Effector memory CD8-positive, alpha-beta T cell (primary cell): ENCODE results near the gene PPP4C.
"Not testable (repeated sequence)": the region's sequence is repeated elsewhere in the genome, so short reads cannot be mapped to it uniquely, and the experiment has no call there.

Experiments used
- ATAC-seq: fragments of 150-1000 bp; cut with Tn5 transposase; replicated peaks from 2 replicates; pipeline ENCODE4 v1.10.0; 2021; ENCODE audit warnings: mild to moderate bottlenecking, moderate library complexity
- DNase-seq, 3 experiments: peaks; one replicate each; pipeline ENCODE4 v3.0.0; 2021
- H3K27ac Mint-ChIP-seq, 2 donors: one replicate each; pipeline ENCODE4 v1.8.0; 2022; ENCODE audit warnings: mild to moderate bottlenecking in 2 of 2, mixed read lengths in 2 of 2, moderate library complexity in 2 of 2
- H3K27me3 Mint-ChIP-seq, 2 donors: one replicate each; pipeline ENCODE4 v1.8.0; 2022; ENCODE audit warnings: mixed read lengths in 2 of 2
- H3K36me3 Mint-ChIP-seq: one replicate; pipeline ENCODE4 v1.8.0; 2022; ENCODE audit warnings: mild to moderate bottlenecking, moderate library complexity, mixed read lengths; ENCODE audit not compliant: insufficient read depth
- H3K4me1 Mint-ChIP-seq, 2 donors: one replicate each; pipeline ENCODE4 v1.8.0; 2022; ENCODE audit warnings: low read depth in 2 of 2, mixed read lengths in 2 of 2
- H3K4me3 Mint-ChIP-seq, 2 donors: one replicate each; pipeline ENCODE4 v1.8.0; 2022; ENCODE audit warnings: mild to moderate bottlenecking in 2 of 2, mixed read lengths in 2 of 2, moderate library complexity in 2 of 2
- H3K9me3 Mint-ChIP-seq, 2 donors: one replicate each; pipeline ENCODE4 v1.8.0; 2022; ENCODE audit warnings: mixed read lengths in 2 of 2

Gene PPP4C

DNA sequence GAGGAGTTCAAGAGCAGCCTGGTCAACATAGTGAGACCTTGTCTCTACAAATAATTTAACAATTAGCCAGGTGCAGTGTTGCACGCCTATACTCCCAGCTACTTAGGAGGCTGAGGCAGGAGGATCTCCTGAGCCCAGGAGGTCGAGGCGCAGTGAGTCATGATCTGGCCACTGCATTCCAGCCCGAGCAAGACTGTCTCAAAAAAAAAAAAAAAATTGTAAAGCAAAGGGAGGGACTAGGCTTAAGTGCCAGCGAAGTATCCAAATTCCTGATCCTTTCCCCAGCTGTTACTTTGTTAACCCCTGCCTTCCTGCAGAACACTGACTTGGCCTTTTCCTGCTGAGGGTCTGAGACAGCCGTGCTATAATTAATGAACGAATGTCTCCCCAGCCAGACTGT lies 34.9 kb downstream of the PPP4C start:
- H3K4me1 Mint-ChIP-seq: peaks cover 8 to 11% of the 10 kb centered on the region in 2 donors
- no peaks in the 10 kb centered on the region for H3K9me3 Mint-ChIP-seq
- no peaks in the 10 kb centered on the region for H3K27me3 Mint-ChIP-seq
- H3K4me3 Mint-ChIP-seq: no peak overlapping the region
- peaks cover 12% of the 10 kb centered on the region for H3K36me3 Mint-ChIP-seq
- peak overlapping the region in 1 of 2 donors; percentile 66 for H3K27ac Mint-ChIP-seq
- no peak for ATAC-seq
- DNase-seq: no peak

DNA sequence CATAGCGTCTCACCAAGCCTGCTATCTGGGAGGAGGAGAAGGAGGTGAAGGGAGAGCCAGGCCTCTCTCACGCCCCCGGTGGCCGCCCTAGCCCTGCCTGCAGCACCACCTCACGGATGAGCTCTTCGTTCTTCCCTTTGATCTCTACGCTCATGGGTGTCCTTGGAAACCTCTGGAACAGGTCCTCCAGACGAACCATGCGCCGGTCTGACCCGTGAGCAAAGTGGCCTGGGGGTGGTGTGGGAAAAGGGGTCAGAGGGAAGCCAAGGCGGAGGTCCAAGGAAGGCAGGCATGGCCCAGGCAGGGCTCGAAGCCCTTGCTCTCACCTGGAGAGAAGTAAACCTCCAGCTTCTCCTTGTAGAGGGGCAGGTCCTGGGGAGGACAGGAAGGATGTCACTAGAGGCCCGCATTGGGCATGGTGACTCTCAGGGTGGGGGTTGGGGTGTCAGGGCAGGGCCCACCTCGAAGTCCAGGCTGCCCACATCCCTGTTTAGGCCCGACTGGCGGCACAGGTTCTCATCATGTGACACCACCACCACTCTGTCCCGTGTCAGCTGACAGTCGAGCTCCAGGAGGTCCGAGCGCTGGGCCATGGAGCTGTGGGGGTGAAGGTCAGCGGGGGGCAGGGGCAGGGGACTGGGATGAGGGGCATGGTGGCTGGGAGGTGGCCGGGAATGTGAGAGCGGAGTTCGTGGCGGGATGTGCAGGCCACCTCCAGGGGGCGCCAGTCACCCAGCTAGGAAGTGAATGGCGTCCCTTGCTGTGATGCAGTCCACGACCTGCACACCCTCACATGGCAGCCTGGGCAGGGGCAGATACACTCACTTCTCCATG lies 36.6 kb downstream of the PPP4C start:
- Mint-ChIP-seq H3K4me1 (peaks cover 8 to 11% of the 10 kb centered on the region in 2 donors), H3K27ac (peak overlapping the region in 1 of 2 donors; percentile 54), H3K36me3 (peaks cover 12% of the 10 kb centered on the region), H3K27me3 (no peaks in the 10 kb centered on the region), H3K4me3 (no peak overlapping the region), H3K9me3 (no peaks in the 10 kb centered on the region)
- DNase-seq: peak in 2 of 3 experiments; percentile 30 to 35
- peak; percentile 54 for ATAC-seq

DNA sequence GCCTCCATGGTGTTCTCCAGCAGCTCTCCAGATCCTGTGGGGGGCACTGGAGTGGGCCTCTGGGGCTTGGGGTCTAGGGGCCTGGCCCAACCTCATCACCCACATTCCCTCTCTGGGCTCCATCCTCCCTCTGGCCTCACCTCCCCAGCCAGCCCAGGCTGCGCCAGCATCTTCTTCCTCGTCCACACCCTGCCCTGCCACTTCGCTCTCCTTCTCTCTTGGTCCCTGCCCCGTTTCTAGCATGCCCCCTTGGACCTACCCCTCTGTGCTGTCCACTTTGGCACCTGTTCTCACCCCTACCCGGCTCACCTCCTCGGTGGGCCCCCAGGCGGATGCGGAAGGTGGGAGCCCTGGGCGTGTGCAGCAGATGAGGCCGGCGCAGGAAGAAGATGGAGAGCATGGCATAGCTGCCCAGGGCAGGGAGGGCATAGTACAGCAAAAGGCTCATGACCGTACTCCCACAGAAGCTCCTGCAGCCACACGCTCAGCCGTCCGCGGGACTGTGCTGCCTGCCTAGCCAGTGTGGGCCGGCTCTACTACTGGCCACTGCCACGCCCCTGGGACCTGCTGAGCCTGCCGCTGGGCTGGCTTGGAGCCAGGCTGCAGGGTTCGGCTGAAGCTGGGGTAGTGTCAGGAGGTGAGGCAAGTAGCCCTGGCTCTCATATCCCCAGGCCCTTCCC lies 37.4 kb downstream of the PPP4C start, which contains the start of gene GDPD3:
Gene GDPD3, minus strand, starts transcription at position 507 of the 680 bp plus-strand sequence. Its CDS starts 59 bp downstream, at position 448.
- peaks cover 8 to 11% of the 10 kb centered on the region in 2 donors for H3K4me1 Mint-ChIP-seq
- peak within 1 kb of the TSS in 1 of 2 donors; percentile 82 for H3K27ac Mint-ChIP-seq
- H3K27me3 Mint-ChIP-seq: no peaks in the 10 kb centered on the region
- DNase-seq (no peak), ATAC-seq (no peak)
- H3K9me3 Mint-ChIP-seq: no peaks in the 10 kb centered on the region
- H3K4me3 Mint-ChIP-seq: no peak within 1 kb of the TSS
- H3K36me3 Mint-ChIP-seq: peaks cover 9% of the 10 kb centered on the region

DNA sequence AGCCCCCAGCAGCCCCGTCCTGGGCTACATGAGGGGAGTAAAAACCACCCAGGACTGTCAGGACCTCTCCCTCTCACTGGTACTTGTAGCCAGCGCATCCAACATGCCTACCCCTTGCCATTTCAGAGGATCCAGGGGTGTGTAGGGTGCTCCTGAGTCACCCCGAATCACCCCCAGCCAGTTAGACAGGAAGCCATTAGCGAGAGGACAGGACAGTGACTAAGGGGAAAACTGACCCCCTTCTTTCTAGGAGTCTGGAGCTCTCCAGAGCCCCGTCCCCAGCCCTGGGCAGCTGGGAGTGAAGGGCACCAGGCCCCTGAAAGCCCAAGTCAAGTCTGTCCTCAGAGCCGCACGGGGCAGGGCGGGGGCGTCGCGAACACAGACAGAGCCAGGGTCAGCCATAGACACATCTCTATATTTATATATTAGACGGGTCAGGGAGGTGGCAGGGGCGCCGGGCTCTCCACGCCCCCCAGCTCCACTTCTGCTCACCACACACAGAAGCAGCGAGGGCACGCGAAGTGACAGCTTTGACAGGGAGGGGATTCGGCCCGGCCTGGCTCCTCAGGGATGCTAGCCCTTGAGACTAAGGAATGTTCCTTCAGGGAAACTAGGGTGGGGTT lies 38.0 kb downstream of the PPP4C start:
- H3K4me3 Mint-ChIP-seq: no peak overlapping the region
- no peaks in the 10 kb centered on the region for H3K27me3 Mint-ChIP-seq
- peaks cover 8 to 11% of the 10 kb centered on the region in 2 donors for H3K4me1 Mint-ChIP-seq
- ATAC-seq (no peak), DNase-seq (no peak)
- peaks cover 9% of the 10 kb centered on the region for H3K36me3 Mint-ChIP-seq
- H3K9me3 Mint-ChIP-seq: no peaks in the 10 kb centered on the region
- peak overlapping the region in 1 of 2 donors; percentile 67 for H3K27ac Mint-ChIP-seq

DNA sequence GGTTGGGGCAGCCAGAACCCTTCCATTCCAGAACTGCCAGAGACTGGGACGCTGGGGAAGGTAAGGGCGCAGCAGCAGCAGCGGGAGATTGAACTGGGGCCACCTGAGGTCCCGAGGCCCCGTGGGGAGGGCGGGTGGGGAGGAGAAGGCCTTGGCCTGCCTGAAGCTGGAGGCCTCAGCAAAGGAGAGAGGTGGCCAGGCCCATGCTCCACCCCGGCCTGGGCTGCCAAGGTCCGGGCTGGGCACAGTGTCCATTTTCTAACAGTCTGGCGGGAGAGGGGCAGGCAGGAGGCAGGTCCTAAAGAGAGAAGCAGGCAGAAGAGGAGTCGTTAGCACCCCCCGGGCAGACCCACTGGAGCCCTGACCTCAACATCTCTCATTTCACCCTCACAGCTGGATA lies 38.6 kb downstream of the PPP4C start:
- Mint-ChIP-seq H3K27ac (peak overlapping the region in 1 of 2 donors; percentile 82), H3K9me3 (no peaks in the 10 kb centered on the region), H3K27me3 (no peaks in the 10 kb centered on the region), H3K36me3 (peaks cover 9% of the 10 kb centered on the region), H3K4me1 (peaks cover 11 to 12% of the 10 kb centered on the region in 2 donors), H3K4me3 (no peak overlapping the region)
- no peak for ATAC-seq
- DNase-seq: no peak

DNA sequence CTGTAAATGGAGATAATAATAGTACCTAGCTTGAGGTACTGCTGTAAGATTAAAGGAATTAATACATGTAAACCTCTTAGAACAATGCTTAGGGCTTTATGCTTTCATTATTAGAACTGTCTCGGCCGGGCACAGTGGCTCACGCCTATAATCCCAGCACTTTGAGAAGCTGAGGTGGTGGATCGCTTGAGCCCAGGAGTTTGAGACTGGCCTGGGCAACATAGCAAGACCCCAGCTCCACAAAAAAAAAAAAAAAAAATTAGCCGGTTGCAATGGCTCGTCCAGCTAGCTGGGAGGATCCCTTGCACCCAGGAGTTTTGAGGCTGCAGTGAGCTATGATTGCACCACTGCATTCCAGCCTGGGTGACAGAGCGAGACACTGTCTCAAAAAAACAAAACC lies 39.0 kb downstream of the PPP4C start:
- Mint-ChIP-seq H3K27ac (peak overlapping the region; percentile 81 to 82), H3K4me3 (peak overlapping the region in 1 of 2 donors; percentile 41), H3K4me1 (peaks cover 11 to 14% of the 10 kb centered on the region in 2 donors)
- H3K9me3 Mint-ChIP-seq, H3K36me3 Mint-ChIP-seq, H3K27me3 Mint-ChIP-seq, DNase-seq, ATAC-seq: not testable (repeated sequence)

DNA sequence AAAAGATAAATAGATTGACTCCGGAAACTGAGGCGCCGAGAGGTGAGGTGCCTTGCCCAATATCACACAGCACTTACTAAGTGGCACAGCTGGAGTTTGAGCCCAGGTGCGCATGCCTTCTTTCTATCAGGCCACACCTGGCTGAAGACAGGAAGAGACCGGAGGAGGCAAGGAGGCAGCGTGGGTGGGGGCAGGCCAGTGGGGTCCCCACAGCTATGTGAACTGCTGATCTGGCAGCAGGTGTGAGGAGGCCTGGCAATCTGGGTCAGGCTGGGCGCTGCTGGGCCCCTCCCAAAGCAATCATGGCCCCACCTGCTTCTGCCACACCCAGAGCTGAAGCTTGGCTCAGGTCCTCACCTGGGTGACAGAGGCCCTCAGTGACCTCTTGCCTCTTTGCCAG lies 39.4 kb downstream of the PPP4C start:
- Mint-ChIP-seq H3K36me3 (peaks cover 9% of the 10 kb centered on the region), H3K4me3 (peak overlapping the region in 1 of 2 donors; percentile 41), H3K4me1 (peaks cover 11 to 14% of the 10 kb centered on the region in 2 donors), H3K9me3 (no peaks in the 10 kb centered on the region), H3K27me3 (no peaks in the 10 kb centered on the region), H3K27ac (peak overlapping the region; percentile 81 to 82)
- DNase-seq (no peak), ATAC-seq (peak; percentile 76)

DNA sequence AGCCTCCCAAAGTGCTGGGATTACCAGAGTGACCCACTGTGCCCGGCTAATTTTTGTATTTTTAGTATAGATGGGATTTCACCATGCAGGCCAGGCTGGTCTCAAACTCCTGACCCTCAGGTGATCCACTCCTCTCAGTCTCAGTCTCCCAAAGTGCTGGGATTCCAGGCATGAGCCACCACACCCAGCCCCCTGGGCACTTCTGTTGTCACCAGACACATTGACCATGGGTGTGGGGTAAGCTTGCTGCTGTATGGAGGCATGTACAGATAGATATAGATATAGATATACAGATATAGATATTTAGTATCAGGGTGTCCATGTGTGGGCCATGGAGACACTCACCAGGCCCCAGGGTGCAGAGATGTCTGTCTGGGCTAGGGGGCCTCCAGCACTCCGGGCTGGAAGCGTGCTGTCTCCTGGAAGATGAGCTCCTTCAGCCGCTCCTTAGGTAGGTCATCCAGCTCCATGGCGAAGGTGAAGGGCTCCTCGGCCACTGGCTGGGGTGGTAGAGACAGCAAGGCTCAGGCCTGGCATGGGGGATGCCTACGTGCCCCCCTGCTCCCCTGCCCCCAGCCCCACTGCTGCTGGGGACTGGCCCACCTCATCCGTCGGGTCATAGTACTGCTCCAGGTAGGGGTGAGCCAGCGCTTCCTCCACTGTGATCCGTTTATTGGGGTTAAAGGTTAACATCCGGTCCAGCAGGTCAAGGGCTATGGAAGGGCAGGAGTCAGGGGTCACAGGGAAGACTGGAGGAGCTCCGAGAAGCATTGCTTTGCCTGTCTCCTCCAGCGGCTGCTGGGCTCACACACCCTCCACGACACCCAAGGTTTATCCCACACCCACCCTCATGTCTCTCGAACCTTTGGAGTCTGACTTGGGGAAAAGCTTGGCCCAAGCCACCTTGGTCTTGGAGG lies 40.8 kb downstream of the PPP4C start:
- Mint-ChIP-seq H3K4me3 (no peak overlapping the region), H3K27me3 (no peaks in the 10 kb centered on the region), H3K9me3 (no peaks in the 10 kb centered on the region), H3K27ac (peak overlapping the region in 1 of 2 donors; percentile 41), H3K36me3 (peaks cover 1% of the 10 kb centered on the region), H3K4me1 (peaks cover 13 to 16% of the 10 kb centered on the region in 2 donors)
- DNase-seq: no peak
- no peak for ATAC-seq

DNA sequence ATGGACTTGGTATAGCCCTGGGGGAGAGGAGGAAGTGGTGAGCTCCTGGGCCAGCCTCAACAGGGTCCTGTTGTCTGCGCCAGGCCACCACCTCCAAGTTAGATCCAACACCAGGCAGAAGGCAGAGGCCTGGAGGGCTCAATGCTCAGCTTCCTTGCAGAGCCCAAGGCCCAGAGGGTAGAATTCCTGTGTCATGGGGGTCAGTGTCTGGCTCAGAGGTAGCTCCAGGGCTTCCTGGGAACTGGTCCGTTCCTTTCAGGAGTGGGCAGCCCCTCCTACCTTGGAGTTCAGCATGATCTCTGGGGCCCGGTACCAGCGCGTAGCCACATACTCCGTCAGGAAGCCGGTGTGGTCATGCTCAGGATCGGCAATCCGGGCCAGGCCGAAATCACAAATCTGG lies 42.0 kb downstream of the PPP4C start:
- ATAC-seq (no peak), DNase-seq (no peak)
- Mint-ChIP-seq H3K27ac (no peak overlapping the region), H3K36me3 (peaks cover 3% of the 10 kb centered on the region), H3K4me3 (no peak overlapping the region), H3K4me1 (peaks cover 18 to 27% of the 10 kb centered on the region in 2 donors), H3K9me3 (no peaks in the 10 kb centered on the region), H3K27me3 (no peaks in the 10 kb centered on the region)

DNA sequence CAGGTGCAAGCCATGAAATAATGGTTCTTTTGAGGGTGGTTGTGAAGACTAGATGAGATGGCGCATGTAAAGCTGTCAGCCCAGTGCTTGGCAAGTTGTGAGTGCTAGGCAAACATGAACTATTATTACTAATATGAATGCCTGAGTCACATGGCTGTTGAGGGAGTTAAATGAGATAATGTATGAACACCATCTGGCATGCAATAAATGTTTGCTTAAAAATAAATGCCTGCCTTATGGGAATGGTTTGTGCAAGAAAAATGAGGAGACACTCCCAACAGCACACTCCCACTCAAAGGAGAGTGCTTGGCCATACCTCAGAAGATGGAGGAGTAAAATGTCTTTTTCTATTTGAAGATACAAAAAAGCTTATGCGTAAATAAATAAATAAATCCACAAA lies 43.6 kb downstream of the PPP4C start:
- peak overlapping the region; percentile 17 to 77 for H3K27ac Mint-ChIP-seq
- DNase-seq (no peak), ATAC-seq (no peak)
- H3K36me3 Mint-ChIP-seq: peaks cover 4% of the 10 kb centered on the region
- H3K4me1 Mint-ChIP-seq: peaks cover 15 to 22% of the 10 kb centered on the region in 2 donors
- H3K9me3 Mint-ChIP-seq: no peaks in the 10 kb centered on the region
- no peaks in the 10 kb centered on the region for H3K27me3 Mint-ChIP-seq
- H3K4me3 Mint-ChIP-seq: peak overlapping the region in 1 of 2 donors; percentile 27

DNA sequence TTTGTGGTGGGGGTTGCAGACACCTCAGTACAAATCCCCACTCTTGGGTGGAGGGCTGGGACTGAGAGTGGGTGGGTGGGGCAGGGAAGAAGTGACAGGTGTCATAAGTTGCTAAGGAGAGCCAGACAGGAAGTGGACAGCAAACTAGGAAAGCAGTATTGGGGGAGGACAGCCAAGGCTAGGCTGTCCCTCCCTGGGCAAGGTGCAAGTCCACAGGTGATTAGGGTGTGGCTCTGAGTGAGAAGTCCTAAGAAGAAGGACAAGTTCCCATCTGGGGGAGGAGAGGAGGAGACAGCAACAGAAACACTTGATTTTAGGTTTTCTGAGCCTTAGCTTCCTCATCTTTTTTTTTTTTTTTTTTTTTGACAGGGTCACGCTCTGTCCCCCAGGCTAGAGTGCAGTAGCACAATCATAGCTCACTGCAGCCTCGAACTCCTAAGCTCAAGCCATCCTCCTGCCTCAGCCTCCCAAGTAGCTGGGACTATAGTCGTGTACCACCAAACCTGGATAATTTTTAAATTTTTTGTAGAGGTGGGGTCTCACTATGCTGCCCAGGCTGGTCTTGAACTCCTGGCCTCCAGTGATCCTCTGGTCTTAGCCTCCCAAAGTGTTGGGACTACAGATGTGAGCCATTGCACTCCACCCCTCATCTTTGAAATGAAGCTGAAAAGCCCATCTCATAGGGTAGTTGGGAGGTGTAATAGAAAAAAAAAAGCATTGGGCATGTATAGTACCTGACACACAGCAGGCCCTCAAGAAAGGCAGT lies 44.7 kb downstream of the PPP4C start:
- H3K4me3 Mint-ChIP-seq: peak overlapping the region in 1 of 2 donors; percentile 40
- DNase-seq: no peak
- no peak for ATAC-seq
- peaks cover 4% of the 10 kb centered on the region for H3K36me3 Mint-ChIP-seq
- H3K27me3 Mint-ChIP-seq: no peaks in the 10 kb centered on the region
- peaks cover 9 to 19% of the 10 kb centered on the region in 2 donors for H3K4me1 Mint-ChIP-seq
- peak overlapping the region; percentile 29 to 77 for H3K27ac Mint-ChIP-seq
- no peaks in the 10 kb centered on the region for H3K9me3 Mint-ChIP-seq
